Coronary artery (tissue), 2 donors: Measurements from ENCODE around the gene ULBP1.
"Not testable (repeated sequence)": the region's sequence is repeated elsewhere in the genome, so short reads cannot be mapped to it uniquely, and the experiment has no call there.

ENCODE experiments used
- DNase-seq: peaks from one replicate; pipeline ENCODE4 v3.0.0-alpha.2; 2017; ENCODE audit warnings: low spot score
- H3K27ac ChIP-seq, 2 donors: fragments of 200-600 bp; sonication (generic); one replicate each; pipeline ENCODE4 v1.5.1; 2016 to 2019
- H3K4me3 ChIP-seq: fragments of 200-600 bp; sonication (generic); 2 replicates; pipeline ENCODE4 v1.5.1; 2016; ENCODE audit warnings: mild to moderate bottlenecking, moderate library complexity
- CTCF ChIP-seq: fragments of 200-600 bp; sonication (generic); IDR thresholded peaks from one replicate; pipeline ENCODE4 v1.5.1; 2019; ENCODE audit warnings: antibody characterized with exemption

Gene ULBP1

DNA sequence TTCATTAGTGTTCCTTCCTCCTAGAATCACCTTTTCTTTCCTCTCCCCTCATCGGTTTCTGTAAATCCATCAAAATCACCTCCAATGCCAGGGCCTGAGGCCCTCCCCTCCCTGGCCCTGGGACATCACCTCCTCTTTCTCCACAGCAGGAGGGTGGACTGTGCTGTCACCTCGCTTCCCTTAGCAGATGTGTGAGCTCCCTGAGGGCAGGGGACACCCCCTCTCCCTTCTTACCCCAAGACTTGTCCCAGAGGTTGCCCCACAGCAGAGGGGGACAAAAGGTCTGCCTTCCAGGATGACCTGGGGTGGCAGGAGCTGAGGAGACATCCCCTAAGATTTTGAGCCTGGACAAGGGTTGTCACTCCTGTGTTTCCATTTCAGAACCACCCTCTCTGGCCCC, 5.9 kb downstream of the ULBP1 start:
- no peak overlapping the region for H3K4me3 ChIP-seq
- no peak overlapping the region for H3K27ac ChIP-seq
- no peak for DNase-seq
- TF ChIP-seq CTCF, result no peak

- not testable (repeated sequence) for H3K27ac ChIP-seq, H3K4me3 ChIP-seq, DNase-seq
Observed at GRCh38 chr6:149974394-149974793, 10.7 kb downstream of the ULBP1 start.

GRCh38 chr6:149974825-149975224, 11.1 kb downstream of the ULBP1 start:
- H3K4me3 ChIP-seq, result no peak overlapping the region
- H3K27ac ChIP-seq, result no peak overlapping the region
- TF ChIP-seq CTCF, result no peak
- no peak for DNase-seq

- TF ChIP-seq CTCF, result no peak
- Histone ChIP-seq H3K4me3 (no peak overlapping the region), H3K27ac (no peak overlapping the region)
- no peak for DNase-seq
Observed at GRCh38 chr6:149975400-149975799, 11.7 kb downstream of the ULBP1 start.

GRCh38 chr6:149977221-149977620, 13.5 kb downstream of the ULBP1 start:
- no peak for TF ChIP-seq CTCF
- no peak for DNase-seq
- Histone ChIP-seq H3K27ac (no peak overlapping the region), H3K4me3 (no peak overlapping the region)

DNA sequence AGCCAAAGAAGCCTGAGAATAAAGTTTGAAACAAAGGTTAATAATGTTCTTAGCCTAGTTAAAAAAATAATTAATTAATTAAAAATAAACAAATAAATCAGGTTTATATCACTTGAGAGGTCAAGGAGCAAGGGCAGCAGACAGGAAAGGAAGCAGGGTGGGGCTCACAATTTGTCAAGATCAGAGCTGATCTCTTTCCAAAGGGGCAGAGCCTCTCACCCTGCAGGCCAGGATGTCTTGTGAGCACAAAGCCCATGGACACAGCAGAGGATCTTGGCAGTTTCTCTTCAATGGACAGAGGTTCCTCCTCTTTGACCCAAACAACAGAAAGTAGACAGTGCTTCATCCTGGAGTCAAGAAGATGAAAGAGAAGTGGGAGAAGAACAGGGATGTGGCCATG, 14.9 kb downstream of the ULBP1 start:
- H3K4me3 ChIP-seq, result no peak overlapping the region
- no peak for TF ChIP-seq CTCF
- DNase-seq, result no peak
- no peak overlapping the region for H3K27ac ChIP-seq

DNA sequence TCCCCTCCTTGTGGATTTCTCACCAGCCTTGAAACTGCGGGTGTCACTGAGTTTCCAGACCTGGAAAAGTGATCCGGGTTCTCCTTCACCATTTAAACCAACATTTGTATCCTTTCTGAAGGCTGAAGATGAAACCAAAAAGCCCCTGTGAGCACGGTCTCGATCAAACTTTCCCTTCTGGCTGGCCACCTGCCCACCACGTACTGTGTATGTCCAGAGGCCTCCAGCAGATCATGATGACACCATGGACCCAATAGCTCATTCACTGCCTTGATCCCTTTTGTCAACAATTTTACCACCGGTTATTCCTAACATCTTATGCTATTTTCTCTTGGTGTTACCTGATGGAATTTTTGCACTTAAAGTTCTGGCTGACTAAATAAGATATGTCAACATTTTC, 15.6 kb downstream of the ULBP1 start:
- DNase-seq, result no peak
- TF ChIP-seq CTCF, result no peak
- H3K4me3 ChIP-seq, result no peak overlapping the region
- no peak overlapping the region for H3K27ac ChIP-seq

DNA sequence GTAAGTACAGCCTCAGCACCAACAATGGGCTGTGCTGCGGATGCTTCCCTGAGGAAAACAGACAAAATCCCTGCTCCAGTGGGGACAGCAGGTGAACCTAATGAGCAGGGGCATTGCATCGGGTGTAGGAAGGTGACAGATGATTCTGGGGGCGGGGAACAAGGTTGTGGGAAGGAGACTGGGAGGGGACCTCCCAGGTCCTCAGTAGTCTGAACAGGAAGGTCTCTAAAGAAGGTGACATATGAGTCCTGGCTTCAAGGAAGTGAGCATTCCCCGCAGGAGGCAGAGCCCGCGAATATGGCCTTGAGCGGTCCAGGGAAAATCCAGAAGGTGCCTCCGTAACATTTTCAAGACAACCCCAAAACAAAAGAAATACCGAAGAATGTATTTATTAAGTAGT, 19.4 kb downstream of the ULBP1 start:
- Histone ChIP-seq H3K27ac (no peak overlapping the region), H3K4me3 (no peak overlapping the region)
- no peak for TF ChIP-seq CTCF
- DNase-seq, result peak; percentile 65
